ENCODE results near the gene ANKRD53.

- TF ChIP-seq, protein P1, sequence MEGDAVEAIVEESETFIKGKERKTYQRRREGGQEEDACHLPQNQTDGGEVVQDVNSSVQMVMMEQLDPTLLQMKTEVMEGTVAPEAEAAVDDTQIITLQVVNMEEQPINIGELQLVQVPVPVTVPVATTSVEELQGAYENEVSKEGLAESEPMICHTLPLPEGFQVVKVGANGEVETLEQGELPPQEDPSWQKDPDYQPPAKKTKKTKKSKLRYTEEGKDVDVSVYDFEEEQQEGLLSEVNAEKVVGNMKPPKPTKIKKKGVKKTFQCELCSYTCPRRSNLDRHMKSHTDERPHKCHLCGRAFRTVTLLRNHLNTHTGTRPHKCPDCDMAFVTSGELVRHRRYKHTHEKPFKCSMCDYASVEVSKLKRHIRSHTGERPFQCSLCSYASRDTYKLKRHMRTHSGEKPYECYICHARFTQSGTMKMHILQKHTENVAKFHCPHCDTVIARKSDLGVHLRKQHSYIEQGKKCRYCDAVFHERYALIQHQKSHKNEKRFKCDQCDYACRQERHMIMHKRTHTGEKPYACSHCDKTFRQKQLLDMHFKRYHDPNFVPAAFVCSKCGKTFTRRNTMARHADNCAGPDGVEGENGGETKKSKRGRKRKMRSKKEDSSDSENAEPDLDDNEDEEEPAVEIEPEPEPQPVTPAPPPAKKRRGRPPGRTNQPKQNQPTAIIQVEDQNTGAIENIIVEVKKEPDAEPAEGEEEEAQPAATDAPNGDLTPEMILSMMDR (IDR thresholded peaks at IDR 0.05; ENCODE audit: low read depth, low read length): no peak
- no peak for TF ChIP-seq EZH2phosphoT487 (IDR thresholded peaks at IDR 0.05; ENCODE audit: low read depth)
These were observed 40.2 kb downstream of the ANKRD53 start for GRCh38 chr2:71018625-71019024.
